ENCODE data around the gene PDE8B.

PDE8B gene

GRCh38 chr5:77339337-77339890, 128.9 kb downstream of the PDE8B start:
- POLR2A ChIA-PET, result interaction anchor here (0.7 kb wide), 1 partner anchor 94 kb away, joined by 3 read pairs; no protein-coding TSS in a partner anchor
- CTCF ChIA-PET, result no interaction called here
- no peak for DNase-seq (ENCODE audit: extremely low spot score)
- TF ChIP-seq TARDBP (IDR thresholded peaks at IDR 0.05) (no peak), SP1 (IDR thresholded peaks at IDR 0.05) (no peak), FOXM1 (IDR thresholded peaks at IDR 0.05; ENCODE audit: borderline replicate concordance) (no peak), BHLHE40 (IDR thresholded peaks at IDR 0.05; ENCODE audit: borderline replicate concordance) (no peak), ELF4 (IDR thresholded peaks at IDR 0.05) (no peak), HDGF (IDR thresholded peaks at IDR 0.05; ENCODE audit: borderline replicate concordance) (no peak), NFRKB (IDR thresholded peaks at IDR 0.05) (no peak), CTBP1 (IDR thresholded peaks at IDR 0.05; ENCODE audit: borderline replicate concordance) (no peak), SUZ12 (IDR thresholded peaks at IDR 0.05) (no peak), ARNT (IDR thresholded peaks at IDR 0.05) (no peak), FOXK2 (IDR thresholded peaks at IDR 0.05) (no peak), FOXA1 (IDR thresholded peaks at IDR 0.05) (no peak)

GRCh38 chr5:77343165-77343564, 132.7 kb downstream of the PDE8B start:
- POLR2A ChIA-PET, result no interaction called here
- TF ChIP-seq ELF4 (IDR thresholded peaks at IDR 0.05) (no peak), BHLHE40 (IDR thresholded peaks at IDR 0.05; ENCODE audit: borderline replicate concordance) (no peak), L3MBTL2 (conservative IDR thresholded peaks at IDR 0.05) (no peak), PKNOX1 (IDR thresholded peaks at IDR 0.05) (no peak), TARDBP (IDR thresholded peaks at IDR 0.05) (no peak), SUZ12 (IDR thresholded peaks at IDR 0.05) (no peak)
- CTCF ChIA-PET, result no interaction called here
- no peak for DNase-seq (ENCODE audit: extremely low spot score)

- ChIA-PET CTCF (no interaction called here), POLR2A (no interaction called here)
- TF ChIP-seq PKNOX1 (IDR thresholded peaks at IDR 0.05), result no peak
- no peak for TF ChIP-seq FOXA1 (IDR thresholded peaks at IDR 0.05)
- no peak for TF ChIP-seq FOXM1 (IDR thresholded peaks at IDR 0.05; ENCODE audit: borderline replicate concordance)
- no peak for TF ChIP-seq ZNF384 (IDR thresholded peaks at IDR 0.05)
- no peak for TF ChIP-seq FOXK2 (IDR thresholded peaks at IDR 0.05)
- TF ChIP-seq LEF1 (IDR thresholded peaks at IDR 0.05; ENCODE audit: borderline replicate concordance), result no peak
- no peak for TF ChIP-seq TARDBP (IDR thresholded peaks at IDR 0.05)
- TF ChIP-seq CTBP1 (IDR thresholded peaks at IDR 0.05; ENCODE audit: borderline replicate concordance), result no peak
- TF ChIP-seq L3MBTL2 (conservative IDR thresholded peaks at IDR 0.05), result no peak
- TF ChIP-seq HDGF (IDR thresholded peaks at IDR 0.05; ENCODE audit: borderline replicate concordance), result no peak
- no peak for TF ChIP-seq NFRKB (IDR thresholded peaks at IDR 0.05)
- TF ChIP-seq ELF4 (IDR thresholded peaks at IDR 0.05), result no peak
- TF ChIP-seq SP1 (IDR thresholded peaks at IDR 0.05), result no peak
- no peak for TF ChIP-seq SUZ12 (IDR thresholded peaks at IDR 0.05)
- DNase-seq (ENCODE audit: extremely low spot score), result no peak
These were observed 137.1 kb downstream of the PDE8B start for GRCh38 chr5:77347435-77348098.

GRCh38 chr5:77353251-77353650, 142.8 kb downstream of the PDE8B start:
- TF ChIP-seq SUZ12 (IDR thresholded peaks at IDR 0.05), result no peak
- no peak for TF ChIP-seq BHLHE40 (IDR thresholded peaks at IDR 0.05; ENCODE audit: borderline replicate concordance)
- no peak for TF ChIP-seq PKNOX1 (IDR thresholded peaks at IDR 0.05)
- TF ChIP-seq LEF1 (IDR thresholded peaks at IDR 0.05; ENCODE audit: borderline replicate concordance), result no peak
- no peak for TF ChIP-seq FOXM1 (IDR thresholded peaks at IDR 0.05; ENCODE audit: borderline replicate concordance)
- no peak for TF ChIP-seq ZNF384 (IDR thresholded peaks at IDR 0.05)
- CTCF ChIA-PET, result no interaction called here
- no peak for DNase-seq (ENCODE audit: extremely low spot score)
- POLR2A ChIA-PET, result no interaction called here

- no peak for DNase-seq (ENCODE audit: extremely low spot score)
- CTCF ChIA-PET, result no interaction called here
- no peak for TF ChIP-seq BHLHE40 (IDR thresholded peaks at IDR 0.05; ENCODE audit: borderline replicate concordance)
- TF ChIP-seq FOXK2 (IDR thresholded peaks at IDR 0.05), result no peak
- TF ChIP-seq HDGF (IDR thresholded peaks at IDR 0.05; ENCODE audit: borderline replicate concordance), result no peak
- no peak for TF ChIP-seq NFRKB (IDR thresholded peaks at IDR 0.05)
- no peak for TF ChIP-seq LEF1 (IDR thresholded peaks at IDR 0.05; ENCODE audit: borderline replicate concordance)
- TF ChIP-seq L3MBTL2 (conservative IDR thresholded peaks at IDR 0.05), result no peak
- TF ChIP-seq ELF4 (IDR thresholded peaks at IDR 0.05), result no peak
- no peak for TF ChIP-seq TARDBP (IDR thresholded peaks at IDR 0.05)
- TF ChIP-seq FOXA1 (IDR thresholded peaks at IDR 0.05), result no peak
- no peak for TF ChIP-seq ARNT (IDR thresholded peaks at IDR 0.05)
- TF ChIP-seq CTBP1 (IDR thresholded peaks at IDR 0.05; ENCODE audit: borderline replicate concordance), result no peak
- no peak for TF ChIP-seq PKNOX1 (IDR thresholded peaks at IDR 0.05)
- no peak for TF ChIP-seq FOXM1 (IDR thresholded peaks at IDR 0.05; ENCODE audit: borderline replicate concordance)
- TF ChIP-seq SP1 (IDR thresholded peaks at IDR 0.05), result no peak
- no peak for TF ChIP-seq SUZ12 (IDR thresholded peaks at IDR 0.05)
- no peak for TF ChIP-seq ZNF384 (IDR thresholded peaks at IDR 0.05)
- POLR2A ChIA-PET, result no interaction called here
These were observed 144.0 kb downstream of the PDE8B start for GRCh38 chr5:77354454-77354853.
